NB4 (cell line): ENCODE measurements around the gene ZNF641.

ENCODE experiments used
- POLR2A ChIP-seq: IDR thresholded peaks from 2 replicates; pipeline ENCODE4 v1.6.1; 2011; ENCODE audit warnings: mild to moderate bottlenecking; ENCODE audit not compliant: insufficient read length; ENCODE audit errors: extremely low read depth
- TF ChIP-seq, protein P1 (sequence below): IDR thresholded peaks from one replicate; pipeline ENCODE4 v1.5.1; 2012; ENCODE audit warnings: low read depth, low read length
- TF ChIP-seq, protein P2 (sequence below): IDR thresholded peaks from 2 replicates; pipeline ENCODE4 v1.6.1; 2011; ENCODE audit warnings: low read depth, low read length

DNA sequence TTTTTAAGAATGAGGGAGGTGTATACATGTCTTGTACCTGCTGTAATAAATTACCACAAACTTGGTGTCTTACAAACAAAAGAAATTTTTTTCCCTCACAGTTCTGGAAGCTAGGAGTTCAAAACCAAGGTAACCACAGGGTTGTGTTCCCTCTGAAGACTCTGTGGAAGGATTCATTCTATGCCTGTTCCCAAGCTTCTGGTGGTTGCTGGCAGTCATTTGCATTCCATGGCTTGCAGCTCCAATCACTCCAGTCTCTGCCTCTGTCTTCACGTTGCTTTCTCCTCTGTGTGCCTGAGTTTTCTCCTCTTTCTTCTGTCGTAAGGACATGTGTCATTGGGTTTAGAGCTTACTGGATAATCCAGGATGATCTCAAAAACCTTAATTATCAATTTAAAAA, 15.4 kb upstream of the ZNF641 start:
- TF ChIP-seq, protein P1, sequence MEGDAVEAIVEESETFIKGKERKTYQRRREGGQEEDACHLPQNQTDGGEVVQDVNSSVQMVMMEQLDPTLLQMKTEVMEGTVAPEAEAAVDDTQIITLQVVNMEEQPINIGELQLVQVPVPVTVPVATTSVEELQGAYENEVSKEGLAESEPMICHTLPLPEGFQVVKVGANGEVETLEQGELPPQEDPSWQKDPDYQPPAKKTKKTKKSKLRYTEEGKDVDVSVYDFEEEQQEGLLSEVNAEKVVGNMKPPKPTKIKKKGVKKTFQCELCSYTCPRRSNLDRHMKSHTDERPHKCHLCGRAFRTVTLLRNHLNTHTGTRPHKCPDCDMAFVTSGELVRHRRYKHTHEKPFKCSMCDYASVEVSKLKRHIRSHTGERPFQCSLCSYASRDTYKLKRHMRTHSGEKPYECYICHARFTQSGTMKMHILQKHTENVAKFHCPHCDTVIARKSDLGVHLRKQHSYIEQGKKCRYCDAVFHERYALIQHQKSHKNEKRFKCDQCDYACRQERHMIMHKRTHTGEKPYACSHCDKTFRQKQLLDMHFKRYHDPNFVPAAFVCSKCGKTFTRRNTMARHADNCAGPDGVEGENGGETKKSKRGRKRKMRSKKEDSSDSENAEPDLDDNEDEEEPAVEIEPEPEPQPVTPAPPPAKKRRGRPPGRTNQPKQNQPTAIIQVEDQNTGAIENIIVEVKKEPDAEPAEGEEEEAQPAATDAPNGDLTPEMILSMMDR, result no peak
- TF ChIP-seq, protein P2, sequence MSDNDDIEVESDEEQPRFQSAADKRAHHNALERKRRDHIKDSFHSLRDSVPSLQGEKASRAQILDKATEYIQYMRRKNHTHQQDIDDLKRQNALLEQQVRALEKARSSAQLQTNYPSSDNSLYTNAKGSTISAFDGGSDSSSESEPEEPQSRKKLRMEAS, result no peak
- no peak for TF ChIP-seq POLR2A
